H1 (cell line): ENCODE results near the gene UTP14A. TPM values are rescaled to one million over a fixed set of nuclear protein-coding genes. Genes with fewer than 3 reads are reported as not detected.

Source experiments
- CTCF ChIA-PET: fragments of 300-600 bp; sonication (Branson Sonifier 250); formaldehyde crosslinking; loops from one replicate; lab custom pipeline; 2021; ENCODE audit not compliant: partially characterized antibody; lab: Charles Lee
- POLR2A ChIA-PET: fragments of 300-600 bp; sonication (Branson Sonifier 250); formaldehyde crosslinking; loops from one replicate; lab custom pipeline; 2021; ENCODE audit warnings: inconsistent platforms; ENCODE audit not compliant: partially characterized antibody; lab: Charles Lee
- DNase-seq, 2 experiments: peaks; one replicate each; pipeline versions ENCODE4 v3.0.0 to v3.0.0-alpha.2; 2010 to 2022; ENCODE audit warnings: low spot score in 2 of 2, low read depth in 1 of 2, mixed read lengths in 1 of 2
- FAIRE-seq: peaks from 2 replicates; lab custom pipeline; 2011; peaks lifted over from hg19 to GRCh38; lab: Jason Lieb, UNC
- H2AFZ ChIP-seq: 2 replicates; pipeline ENCODE4 v1.8.1; 2012; ENCODE audit warnings: low read length, inconsistent platforms
- H2AK5ac ChIP-seq: 2 replicates; pipeline ENCODE4 v1.6.1; 2013; ENCODE audit warnings: low read depth, low read length
- H2BK120ac ChIP-seq: replicated peaks from 2 replicates; pipeline ENCODE3; 2013; ENCODE audit warnings: low read depth, low read length, inconsistent platforms
- H2BK12ac ChIP-seq: 2 replicates; pipeline ENCODE4 v1.6.1; 2013; ENCODE audit warnings: low read depth, low read length
- H2BK15ac ChIP-seq: 2 replicates; pipeline ENCODE4 v1.6.1; 2013; ENCODE audit warnings: low read length
- H2BK20ac ChIP-seq: 2 replicates; pipeline ENCODE4 v1.6.1; 2013; ENCODE audit warnings: low read length
- H2BK5ac ChIP-seq: 2 replicates; pipeline ENCODE4 v1.6.1; 2013; ENCODE audit warnings: low read depth, low read length
- H3K14ac ChIP-seq: 2 replicates; pipeline ENCODE4 v1.6.1; 2013; ENCODE audit warnings: inconsistent platforms; ENCODE audit not compliant: insufficient read length
- H3K18ac ChIP-seq: 2 replicates; pipeline ENCODE4 v1.6.1; 2013; ENCODE audit warnings: low read length; ENCODE audit errors: extremely low read depth
- H3K23ac ChIP-seq: 2 replicates; pipeline ENCODE4 v1.6.1; 2013; ENCODE audit warnings: inconsistent platforms; ENCODE audit not compliant: insufficient read length
- H3K23me2 ChIP-seq: 2 replicates; pipeline ENCODE4 v1.6.1; 2013; ENCODE audit warnings: low read depth, low read length
- H3K27ac ChIP-seq: 2 replicates; pipeline ENCODE4 v1.6.1; 2011; ENCODE audit warnings: low read depth, low read length, inconsistent platforms
- H3K27me3 ChIP-seq, 4 experiments: replicated peaks in 1 of 4; 1 replicate in 1 of 4; 2 replicates in 3 of 4; pipeline versions ENCODE4 v1.6.1 to v1.8.1; 2011 to 2013; ENCODE audit warnings: low read length in 3 of 4, mild to moderate bottlenecking in 3 of 4, inconsistent platforms in 2 of 4, mixed read lengths in 2 of 4, moderate library complexity in 1 of 4; ENCODE audit not compliant: control insufficient read depth in 3 of 4, insufficient read depth in 3 of 4; ENCODE audit errors: extremely low read depth in 1 of 4
- H3K36me3 ChIP-seq, 4 experiments: 2 replicates each; pipeline versions ENCODE4 v1.6.1 to v1.8.1; 2011 to 2013; ENCODE audit warnings: mild to moderate bottlenecking in 4 of 4, low read length in 3 of 4, moderate library complexity in 2 of 4, control low read depth in 1 of 4, inconsistent platforms in 1 of 4; ENCODE audit not compliant: insufficient read depth in 4 of 4, control insufficient read depth in 2 of 4
- H3K4ac ChIP-seq: replicated peaks from 2 replicates; pipeline ENCODE3; 2013; ENCODE audit warnings: low read length, low read depth, mixed read lengths, inconsistent platforms; ENCODE audit not compliant: insufficient read length
- H3K4me1 ChIP-seq, 4 experiments: replicated peaks in 1 of 4; 1 replicate in 1 of 4; 2 replicates in 3 of 4; pipeline versions ENCODE4 v1.6.1 to v1.8.1; 2011 to 2013; ENCODE audit warnings: low read length in 3 of 4, inconsistent platforms in 2 of 4, mixed read lengths in 1 of 4; ENCODE audit not compliant: insufficient read depth in 4 of 4, control insufficient read depth in 3 of 4
- H3K4me2 ChIP-seq, 2 experiments: 2 replicates each; pipeline versions ENCODE4 v1.6.1 to v1.8.1; 2011 to 2013; ENCODE audit warnings: low read depth in 2 of 2, low read length in 2 of 2, control low read depth in 1 of 2, inconsistent platforms in 1 of 2, mild to moderate bottlenecking in 1 of 2; ENCODE audit not compliant: insufficient read depth in 1 of 2
- H3K4me3 ChIP-seq, 4 experiments: fragments of 200-600, 300-600 bp in 1 of 4; sonication (generic), shearing (Covaris generic), sonication (Bioruptor Twin) in 1 of 4; 2 replicates each; pipeline versions ENCODE4 v1.5.1 to v1.8.1; 2011 to 2016; ENCODE audit warnings: low read length in 4 of 4, low read depth in 3 of 4, control low read depth in 2 of 4, inconsistent platforms in 2 of 4, mild to moderate bottlenecking in 2 of 4, mixed read lengths in 1 of 4, moderate library complexity in 1 of 4; ENCODE audit not compliant: insufficient read depth in 2 of 4; ENCODE audit errors: extremely low read depth in 1 of 4
- H3K56ac ChIP-seq: replicated peaks from 2 replicates; pipeline ENCODE3; 2013; ENCODE audit warnings: low read depth, mild to moderate bottlenecking, mixed read lengths, low read length, inconsistent platforms; ENCODE audit not compliant: insufficient read length
- H3K79me1 ChIP-seq: 2 replicates; pipeline ENCODE4 v1.6.1; 2013; ENCODE audit warnings: low read depth, low read length, control low read depth
- H3K79me2 ChIP-seq, 2 experiments: 2 replicates each; pipeline versions ENCODE4 v1.6.1 to v1.8.1; 2012 to 2013; ENCODE audit warnings: low read length in 2 of 2, mild to moderate bottlenecking in 2 of 2, inconsistent platforms in 1 of 2; ENCODE audit not compliant: insufficient read depth in 2 of 2, control insufficient read depth in 1 of 2
- H3K9ac ChIP-seq, 4 experiments: replicated peaks in 1 of 4; 1 replicate in 1 of 4; 2 replicates in 3 of 4; pipeline versions ENCODE4 v1.6.1 to v1.8.1; 2011 to 2013; ENCODE audit warnings: low read depth in 3 of 4, low read length in 3 of 4, control low read depth in 2 of 4, mild to moderate bottlenecking in 2 of 4, moderate library complexity in 2 of 4, inconsistent platforms in 1 of 4; ENCODE audit errors: extremely low read depth in 1 of 4
- H3K9me3 ChIP-seq, 2 experiments: 2 replicates each; pipeline versions ENCODE4 v1.6.1 to v1.8.1; 2012 to 2013; ENCODE audit warnings: mild to moderate bottlenecking in 2 of 2, moderate library complexity in 2 of 2, control low read depth in 1 of 2, inconsistent platforms in 1 of 2, low read depth in 1 of 2, low read length in 1 of 2, mixed read lengths in 1 of 2; ENCODE audit not compliant: insufficient read depth in 2 of 2
- H4K20me1 ChIP-seq, 2 experiments: replicated peaks in 1 of 2; 2 replicates each; pipeline versions ENCODE3 to v1.8.1; 2011 to 2013; ENCODE audit warnings: inconsistent platforms in 2 of 2, low read length in 2 of 2, mild to moderate bottlenecking in 1 of 2; ENCODE audit not compliant: insufficient read depth in 2 of 2, control insufficient read depth in 1 of 2
- H4K5ac ChIP-seq: 2 replicates; pipeline ENCODE4 v1.6.1; 2013; ENCODE audit warnings: low read length, low read depth, mixed read lengths, inconsistent platforms; ENCODE audit not compliant: insufficient read length
- H4K8ac ChIP-seq: 2 replicates; pipeline ENCODE4 v1.8.0; 2013; ENCODE audit warnings: mild to moderate bottlenecking, moderate library complexity, low read length, inconsistent platforms; ENCODE audit not compliant: insufficient read depth; ENCODE audit errors: extremely low read depth
- H4K91ac ChIP-seq: replicated peaks from 2 replicates; pipeline ENCODE3; 2013; ENCODE audit warnings: low read length, mixed read lengths, inconsistent platforms; ENCODE audit not compliant: insufficient read length
- ASH2L ChIP-seq: fragments of 200-600, 300-600 bp; sonication (generic); IDR thresholded peaks from one replicate; pipeline ENCODE4 v1.7.1; 2017; ENCODE audit warnings: low read length
- CHD1 ChIP-seq: IDR thresholded peaks from 2 replicates; pipeline ENCODE4 v1.6.1; 2012; ENCODE audit warnings: low read depth, low read length, improper control_type of control experiment
- CTCF ChIP-seq, 3 experiments: IDR thresholded peaks; 1 replicate in 2 of 3; 2 replicates in 1 of 3; pipeline versions ENCODE4 v1.5.1 to v1.6.1; 2011; ENCODE audit warnings: low read length in 3 of 3, mild to moderate bottlenecking in 3 of 3, inconsistent platforms in 2 of 3, low read depth in 1 of 3, moderate library complexity in 1 of 3; ENCODE audit not compliant: insufficient read depth in 1 of 3; ENCODE audit errors: control extremely low read depth in 1 of 3
- KDM4A ChIP-seq: IDR thresholded peaks from one replicate; pipeline ENCODE4 v1.7.1; 2012; ENCODE audit warnings: low read depth, mild to moderate bottlenecking, moderate library complexity, low read length, inconsistent platforms; ENCODE audit not compliant: severe bottlenecking
- NRF1 ChIP-seq: IDR thresholded peaks from 2 replicates; pipeline ENCODE4 v1.6.1; 2011; ENCODE audit warnings: mild to moderate bottlenecking, low read depth, low read length, improper control_type of control experiment
- RFX5 ChIP-seq: IDR thresholded peaks from 2 replicates; pipeline ENCODE4 v1.6.1; 2011; ENCODE audit warnings: low read depth, low read length, improper control_type of control experiment, borderline replicate concordance
- SIN3A ChIP-seq, 2 experiments: IDR thresholded peaks in 1 of 2; conservative IDR thresholded peaks in 1 of 2; 2 replicates each; pipeline ENCODE4 v1.6.1; 2011 to 2012; ENCODE audit warnings: low read length in 2 of 2, improper control_type of control experiment in 1 of 2, low read depth in 1 of 2, mild to moderate bottlenecking in 1 of 2
- SP1 ChIP-seq: IDR thresholded peaks from 2 replicates; pipeline ENCODE4 v1.6.1; 2011; ENCODE audit warnings: low read depth, low read length
- WGBS, 2 experiments: shearing (Covaris generic) in 1 of 2; methylation state at CpG; one replicate each; pipeline versions ENCODE4 v1.1.6 to v1.1.7; 2013 to 2015; ENCODE audit warnings: low lambda C conversion rate in 2 of 2, mixed read lengths in 2 of 2, inconsistent platforms in 1 of 2, low coverage in 1 of 2, missing lambda C conversion rate in 1 of 2; ENCODE audit not compliant: insufficient replicate concordance in 2 of 2, insufficient coverage in 1 of 2, insufficient read length in 1 of 2; ENCODE audit errors: extremely low coverage in 1 of 2, missing lambda C conversion rate in 1 of 2; 5-methylcytosine and 5-hydroxymethylcytosine counted together
- polyA plus RNA-seq, 7 experiments: library from polyadenylated mRNA; depleted of rRNA in 3 of 7; stranded (reverse) in 5 of 7; unstranded in 2 of 7; fragments of >200 nt in 5 of 7; fragments of 200-250 nt in 2 of 7; gene quantifications; 1 replicate in 5 of 7; 2 replicates in 1 of 7; 4 replicates in 1 of 7; pipeline versions ENCODE4 v1.2.1 to v1.2.3, GENCODE V29; 2011 to 2013; ENCODE audit warnings: missing spikeins in 2 of 7, mixed read lengths in 2 of 7
- total RNA-seq: library from RNA; stranded (reverse); fragmentation: NEBNext Ultra II Directional; extraction: Animal tissue kit (Norgen Biotek cat#: 25700); gene quantifications from 2 replicates; pipeline ENCODE4 v1.2.1, GENCODE V29; 2021

Gene UTP14A
- total and polyA plus RNA-seq, 2 of the 8 experiments (the other 6 are each of a cell fraction or from before 2014, with no cell fraction given) = 4.5 to 24.0 TPM

DNA sequence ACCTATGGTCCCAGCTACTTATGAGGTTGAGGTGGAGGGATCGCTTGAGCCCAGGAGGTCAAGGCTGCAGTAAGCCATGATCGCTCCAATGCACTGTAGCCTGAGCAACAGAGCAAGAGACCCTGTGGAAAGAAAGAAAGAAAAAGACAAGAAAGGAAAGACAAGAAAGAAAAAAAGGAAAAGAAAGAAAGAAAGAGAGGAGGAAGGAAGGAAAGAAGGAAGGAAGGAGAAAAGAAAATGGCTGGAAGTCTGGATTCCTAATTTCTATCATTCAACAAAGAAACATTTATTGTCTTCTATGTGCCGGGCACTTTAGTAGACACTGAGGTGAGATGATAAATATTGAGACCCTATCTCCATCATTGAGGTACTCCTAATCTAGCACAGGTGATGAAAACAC, 49.7 kb downstream of the UTP14A start:
- ChIA-PET POLR2A (interaction anchor here (0.7 kb wide), 1 partner anchor 24 kb away, joined by 3 read pairs; no protein-coding TSS in a partner anchor), CTCF (interaction anchor here (0.6 to 1.6 kb wide), 2 partner anchors 19 to 105 kb away, joined by 4 read pairs; no protein-coding TSS in a partner anchor)
- H4K20me1 ChIP-seq = peaks cover 0 to 5% of the 10 kb centered on the region in 2 experiments
- no peak overlapping the region for H3K4me3 ChIP-seq
- no peak overlapping the region for H3K9ac ChIP-seq
- peaks cover 9% of the 10 kb centered on the region; the same call in 1 of the 2 replicates for H3K23me2 ChIP-seq
- H4K91ac ChIP-seq = no peak overlapping the region
- H3K4ac ChIP-seq = no peak overlapping the region
- no peak overlapping the region for H2BK15ac ChIP-seq
- H3K36me3 ChIP-seq = no peaks in the 10 kb centered on the region
- H2AFZ ChIP-seq = no peak overlapping the region
- H3K4me1 ChIP-seq = peaks cover 0 to 27% (median 10%) of the 10 kb centered on the region in 4 experiments
- H2BK12ac ChIP-seq = no peak overlapping the region
- no peak overlapping the region for H3K27ac ChIP-seq
- no peaks in the 10 kb centered on the region for H3K9me3 ChIP-seq
- H3K23ac ChIP-seq = no peak overlapping the region
- no peak for DNase-seq
- H3K14ac ChIP-seq = no peak overlapping the region
- no peak overlapping the region for H2BK120ac ChIP-seq
- H4K5ac ChIP-seq = no peak overlapping the region
- H2BK20ac ChIP-seq = no peak overlapping the region
- H3K4me2 ChIP-seq = no peak overlapping the region; a peak in 1 of 4 replicates
- peaks cover 42 to 79% (median 62%) of the 10 kb centered on the region in 4 experiments for H3K27me3 ChIP-seq
- H2AK5ac ChIP-seq = no peak overlapping the region
- no peak overlapping the region for H2BK5ac ChIP-seq
- H3K79me2 ChIP-seq = no peaks in the 10 kb centered on the region
- no peaks in the 10 kb centered on the region for H3K79me1 ChIP-seq
- FAIRE-seq = no peak
- H3K18ac ChIP-seq = no peak overlapping the region; the same call in 1 of the 2 replicates
- H3K56ac ChIP-seq = no peak overlapping the region
- TF ChIP-seq SP1 (no peak), SIN3A (conservative IDR thresholded peaks at IDR 0.05 in 1 of 2, IDR thresholded peaks at IDR 0.05 in 1 of 2; ENCODE audit: low read depth in 1 of 2, low read length in 2 of 2) (no peak), NRF1 (no peak), CHD1 (no peak), ASH2L (no peak), CTCF (IDR thresholded peaks at IDR 0.05; ENCODE audit: control extremely low read depth in 1 of 3, insufficient read depth in 1 of 3, low read depth in 1 of 3, low read length in 3 of 3) (no peak), RFX5 (no peak), KDM4A (no peak)
- TF ChIP-seq, all 59 proteins: peak for 0
- 93% methylated on average over 3 of the region's 3 CpGs; no CpG with 5 or more reads in 1 of the 2 experiments for WGBS, 2 experiments
- no peak overlapping the region for H4K8ac ChIP-seq
